Upper lobe of left lung (tissue), 4 donors: ENCODE data around the gene CTBP2.

ENCODE experiments used
- CTCF ChIP-seq, 6 experiments: fragments of 450-650 bp in 4 of 6; fragments of 200-600 bp in 2 of 6; sonication (generic) in 2 of 6; IDR thresholded peaks; one replicate each; pipeline ENCODE4 v1.5.1; 2016 to 2019; ENCODE audit warnings: antibody characterized with exemption in 6 of 6
- EP300 ChIP-seq, 4 donors: sonication (generic); formaldehyde crosslinking; IDR thresholded peaks; one replicate each; pipeline ENCODE4 v1.5.1; 2017; ENCODE audit warnings: antibody characterized with exemption in 4 of 4, control low read depth in 2 of 4

DNA sequence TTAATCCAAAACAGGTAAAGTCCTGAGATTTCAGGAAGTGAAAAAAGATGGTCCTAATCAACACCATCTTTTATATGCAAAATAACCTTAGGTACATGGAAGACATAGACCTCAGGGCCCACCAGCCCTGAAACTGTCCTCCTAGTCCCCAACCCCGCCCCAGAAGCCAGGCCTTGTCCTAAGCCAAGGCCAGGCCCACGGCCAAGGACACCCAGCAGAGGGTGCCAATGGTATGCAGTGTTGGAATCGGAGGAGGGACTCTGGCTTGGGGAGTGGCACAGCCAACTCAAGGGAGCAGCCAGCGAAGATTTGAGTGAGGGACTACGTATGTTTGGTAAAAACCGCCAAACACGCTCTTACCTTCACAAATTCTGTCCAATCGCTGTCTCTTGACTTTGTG lies 121.7 kb downstream of the CTBP2 start:
- TF ChIP-seq CTCF (IDR thresholded peaks at IDR 0.05) (peak in 3 of 6 experiments; percentile 11 to 42 (median 41)), EP300 (IDR thresholded peaks at IDR 0.05) (no peak)
